NCI-H2227 (cell line): ENCODE data around the gene MYZAP.
A peak's percentile ranks its signal among the peaks of the same experiment; 100 is the strongest.

Source experiments
- DNase-seq: peaks from one replicate; lab custom pipeline; 2025; ENCODE audit not compliant: unreplicated experiment; lab: John Stamatoyannopoulos, UW

Gene MYZAP

DNA sequence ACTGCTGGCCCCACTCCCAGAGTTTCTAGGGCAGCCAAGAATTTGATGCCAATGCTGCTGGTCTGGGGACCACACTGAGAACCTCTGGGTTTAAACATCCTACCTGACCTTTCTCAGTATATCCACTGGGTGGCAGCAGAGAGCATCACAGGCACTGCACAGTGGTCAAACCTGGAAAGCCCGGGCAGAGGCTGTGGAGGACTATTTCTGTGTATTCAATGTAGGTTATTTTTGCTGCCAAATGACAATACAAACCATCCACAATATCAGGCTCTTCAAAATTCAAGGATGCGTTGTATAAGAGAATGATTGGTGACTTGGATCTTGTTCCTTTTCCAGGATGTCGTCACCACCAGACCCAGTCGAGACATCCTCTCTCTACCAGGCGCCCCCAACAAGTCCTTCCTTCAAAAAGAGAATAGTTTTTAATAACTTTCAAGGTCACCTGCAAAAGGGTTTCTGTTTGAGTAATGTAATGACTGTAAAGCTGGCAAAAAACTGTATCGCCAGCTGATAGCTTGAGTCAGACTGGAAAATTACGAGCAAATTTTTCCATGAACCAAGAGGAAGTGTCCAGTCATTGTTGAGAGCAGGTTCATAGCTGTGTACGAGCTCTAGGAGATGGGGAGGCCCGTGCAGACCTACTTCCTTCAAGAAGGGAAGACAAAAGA is 30.5 kb upstream of the MYZAP start:
- DNase-seq: peak; percentile 50

DNA sequence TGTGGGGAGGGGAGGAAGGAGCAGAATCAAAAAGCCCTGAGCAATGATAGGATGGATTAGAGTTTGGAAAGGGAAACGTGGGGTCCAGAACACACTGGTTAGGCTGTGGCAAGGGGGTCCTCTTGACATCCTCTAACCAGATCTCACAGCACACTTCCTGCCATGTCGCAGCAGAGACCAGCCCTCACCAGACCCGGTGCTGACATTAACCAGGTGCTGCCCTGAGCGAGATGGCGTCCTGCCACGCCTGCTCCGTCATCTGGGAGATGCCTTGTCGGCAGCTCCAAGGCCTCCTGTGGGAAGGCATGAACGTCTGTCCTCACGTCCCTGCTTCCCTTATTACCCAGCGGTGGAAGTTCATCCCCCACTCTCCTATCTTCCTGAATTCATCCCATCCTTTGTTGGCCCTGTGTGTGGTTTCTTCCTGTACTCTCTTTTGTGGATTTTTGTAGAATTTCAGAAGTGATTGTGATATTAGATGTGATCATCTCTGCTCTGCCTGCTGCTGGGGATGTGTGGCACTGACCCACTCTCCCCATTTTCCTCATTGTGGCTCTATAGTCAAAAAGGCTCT is 29.4 kb upstream of the MYZAP start:
- DNase-seq: no peak

DNA sequence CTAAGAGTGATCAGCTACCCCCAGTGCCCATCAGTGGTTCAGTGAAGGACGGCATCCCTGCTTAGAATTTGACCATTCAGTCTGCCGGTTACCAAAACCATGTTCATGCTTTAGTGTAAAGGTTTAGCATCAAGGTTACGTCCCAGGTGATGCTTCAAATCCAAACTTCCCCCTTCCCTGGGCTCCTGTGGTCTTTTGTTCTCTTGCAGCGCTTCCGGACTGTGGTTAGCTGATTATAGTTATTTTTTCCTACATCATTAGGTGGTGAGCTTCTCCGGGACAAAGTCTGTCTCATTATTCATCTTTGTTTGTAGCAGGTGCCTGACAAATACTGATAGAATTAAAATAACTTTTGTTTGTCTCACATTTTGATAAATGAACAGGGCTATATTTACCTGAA is 28.3 kb upstream of the MYZAP start:
- DNase-seq: no peak

DNA sequence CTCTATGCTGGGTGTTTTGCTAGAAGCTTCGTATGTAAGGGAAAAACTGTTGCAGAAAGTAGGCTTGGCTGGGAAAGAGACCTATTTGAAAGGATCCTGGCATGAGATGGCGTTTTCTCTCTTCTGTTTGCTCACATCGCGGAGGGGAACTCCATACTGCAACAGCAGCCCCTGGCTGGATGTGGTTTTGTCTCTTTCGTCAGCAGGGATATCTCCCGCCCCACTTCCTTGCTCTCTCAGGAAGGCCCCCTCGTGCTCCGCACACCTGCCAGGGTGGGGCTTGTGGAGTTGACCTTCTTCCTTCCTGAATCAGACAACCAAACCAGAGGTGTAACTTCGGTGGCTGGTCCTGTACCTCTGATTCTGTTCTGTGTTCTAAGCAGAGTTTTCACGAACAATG is 26.4 kb upstream of the MYZAP start:
- DNase-seq: no peak

DNA sequence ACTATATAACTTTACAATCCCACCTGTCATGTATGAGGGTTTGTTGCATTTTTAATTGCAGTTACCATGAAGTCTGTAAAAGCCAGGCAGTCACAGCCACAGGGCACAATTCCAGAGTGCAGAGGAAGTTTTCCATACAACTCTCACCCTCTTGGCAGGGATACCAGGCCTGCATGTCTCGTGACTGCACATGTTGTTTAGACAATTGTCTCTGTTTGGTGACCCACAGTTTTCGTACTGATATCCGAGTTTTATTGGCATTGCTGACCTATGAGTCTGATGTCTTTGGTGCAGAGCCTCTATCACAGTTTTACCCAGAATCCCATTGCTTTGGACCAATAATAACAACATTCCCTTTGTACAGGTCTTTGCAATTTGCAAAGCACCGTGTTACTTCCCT is 24.9 kb upstream of the MYZAP start:
- no peak for DNase-seq

DNA sequence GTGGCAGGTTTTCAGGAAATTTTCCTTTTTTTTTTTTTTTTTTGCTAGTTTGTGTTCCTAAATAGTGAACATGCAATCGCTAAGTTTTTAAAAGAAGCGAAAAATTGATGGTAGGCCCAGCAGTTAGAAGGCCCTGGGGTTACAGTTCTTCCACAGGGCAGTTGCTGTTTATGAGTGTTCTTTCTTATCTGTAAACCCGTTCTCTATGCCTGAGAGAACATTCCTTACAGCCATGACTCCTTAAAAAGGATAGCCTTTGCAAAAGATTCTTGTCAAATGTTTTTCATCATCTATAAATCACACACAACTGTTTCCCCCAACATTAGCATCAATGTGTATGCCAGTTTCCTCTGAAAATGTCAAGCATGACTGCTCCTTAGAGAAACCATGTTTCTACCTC is 23.8 kb upstream of the MYZAP start:
- DNase-seq: no peak

DNA sequence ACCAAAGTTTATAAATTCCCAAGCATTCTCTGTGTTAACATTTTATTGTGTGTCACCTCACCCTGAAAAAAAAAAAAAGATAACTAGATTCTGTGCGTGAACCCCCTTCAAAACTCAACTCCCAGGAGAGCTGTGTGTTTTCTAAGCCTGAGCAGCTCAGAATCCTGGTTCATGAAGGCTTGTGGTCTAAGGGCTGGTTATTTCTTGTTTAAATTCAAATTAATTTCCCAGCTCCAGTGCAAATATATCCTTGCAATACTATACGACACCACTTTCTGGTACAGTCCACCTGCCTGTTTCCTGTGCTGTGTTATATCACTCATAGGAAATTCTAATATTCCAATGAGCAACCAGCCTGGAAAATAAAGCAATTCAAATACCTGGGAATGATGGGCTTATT is 23.4 kb upstream of the MYZAP start:
- DNase-seq: no peak

DNA sequence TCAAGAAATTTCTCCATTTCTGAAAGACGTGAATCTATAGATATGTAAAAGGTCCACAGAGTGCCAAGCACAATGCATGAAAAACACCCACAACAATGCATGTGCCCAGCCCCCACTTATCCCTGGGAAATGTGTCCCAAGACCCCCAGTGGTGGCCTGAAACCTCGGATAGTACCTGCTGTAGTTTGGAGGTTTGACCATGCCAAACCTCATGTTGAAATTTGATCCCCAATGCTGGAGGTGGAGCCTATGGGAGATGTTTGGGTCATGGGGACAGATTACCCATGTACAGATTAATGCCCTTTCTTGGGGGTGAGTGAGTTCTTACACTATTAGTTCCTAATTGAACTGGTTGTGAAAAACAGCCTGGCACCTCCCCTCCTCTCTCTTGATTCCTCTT is 21.4 kb upstream of the MYZAP start:
- DNase-seq: no peak

DNA sequence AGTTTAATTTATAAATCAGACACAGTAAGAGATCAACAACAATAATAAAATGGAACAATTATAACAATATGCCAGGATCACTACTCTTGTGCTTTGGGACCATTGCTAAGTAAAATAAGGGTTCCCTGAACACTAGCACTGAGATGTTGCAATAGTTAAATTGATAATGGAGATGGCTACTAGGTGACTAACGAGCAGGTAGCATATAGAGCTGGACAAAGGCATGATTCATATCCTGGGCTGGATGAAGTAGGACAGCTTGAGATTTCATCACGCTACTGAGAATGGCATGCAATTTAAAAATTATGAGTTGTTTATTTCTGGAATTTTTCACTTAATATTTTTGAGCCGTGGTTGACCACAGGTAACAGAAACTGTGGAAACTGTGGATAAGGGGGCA is 20.7 kb upstream of the MYZAP start:
- DNase-seq: no peak

DNA sequence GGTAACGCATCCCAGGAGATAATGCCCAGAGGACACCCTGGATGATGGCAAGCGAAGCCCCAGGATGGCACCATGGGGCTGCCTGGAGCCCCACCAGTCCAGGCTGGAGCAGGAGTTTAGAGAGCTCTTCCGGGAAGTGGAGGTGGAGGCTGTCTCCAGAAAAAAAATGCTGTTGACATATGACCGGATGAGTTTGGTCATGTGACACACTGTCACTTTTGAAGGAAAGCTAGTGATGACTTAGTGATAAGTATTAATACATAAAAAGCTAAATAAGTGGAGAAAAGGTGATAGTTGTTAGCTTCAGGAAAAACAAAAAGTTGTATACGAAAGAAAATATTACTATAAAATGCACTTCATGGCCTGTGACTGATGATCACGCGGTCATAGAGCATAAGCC is 20.0 kb upstream of the MYZAP start:
- no peak for DNase-seq

DNA sequence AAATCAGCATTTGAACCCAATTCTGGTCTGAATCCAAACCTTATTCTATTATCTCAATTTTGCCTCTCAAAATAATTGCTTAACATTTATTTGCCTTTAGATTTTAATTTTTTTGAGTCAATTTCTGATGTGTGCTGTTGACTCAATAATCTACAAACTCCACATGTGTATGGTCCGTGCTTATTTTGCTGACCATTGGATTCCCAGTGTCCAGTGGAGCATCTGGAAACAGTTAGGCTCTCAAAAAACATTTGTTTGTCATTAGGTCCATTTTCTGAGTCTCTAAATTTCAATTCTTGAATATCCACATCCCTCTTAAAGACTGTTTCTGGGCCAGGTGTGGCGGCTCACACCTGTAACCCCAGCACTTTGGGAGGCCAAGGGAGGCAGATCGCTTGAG is 19.2 kb upstream of the MYZAP start:
- no peak for DNase-seq

DNA sequence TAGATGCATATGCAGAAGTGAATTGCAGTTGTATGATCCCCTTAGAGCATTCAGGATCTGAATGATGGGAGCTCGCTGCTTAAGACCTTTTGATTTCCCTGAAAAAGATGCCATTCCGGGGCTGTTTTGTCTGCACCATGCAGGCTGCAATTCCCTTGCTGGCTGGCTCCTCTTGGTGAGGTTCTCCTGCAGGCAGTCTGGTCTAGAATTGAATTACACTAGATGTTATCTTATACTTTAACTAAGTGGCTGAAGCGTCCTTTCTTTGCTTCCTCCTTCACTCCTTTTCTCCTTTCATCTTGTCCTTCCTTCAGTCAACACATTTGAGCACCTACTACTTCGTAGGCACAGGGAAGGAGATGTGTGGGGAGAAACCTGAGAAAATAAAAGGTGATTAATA is 18.6 kb upstream of the MYZAP start:
- no peak for DNase-seq

DNA sequence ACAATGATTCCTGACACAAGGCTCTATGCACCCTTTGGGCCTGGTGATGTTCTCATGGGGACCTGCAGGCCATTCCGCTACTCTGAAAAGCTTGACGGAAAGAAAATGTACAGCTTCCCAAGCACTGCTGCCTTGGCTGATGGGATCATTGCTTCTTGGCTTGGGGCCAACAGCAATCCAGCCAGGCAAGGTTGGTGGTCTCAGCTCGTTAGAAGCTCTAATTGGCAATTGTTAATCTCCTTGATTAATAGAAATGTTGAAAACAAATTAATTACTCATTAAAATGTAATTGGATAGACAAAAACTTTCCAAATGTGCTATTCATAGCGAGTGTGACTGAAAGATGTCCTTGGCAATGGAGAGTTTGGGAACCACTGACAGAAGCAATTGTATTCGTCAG is 16.3 kb upstream of the MYZAP start:
- no peak for DNase-seq

DNA sequence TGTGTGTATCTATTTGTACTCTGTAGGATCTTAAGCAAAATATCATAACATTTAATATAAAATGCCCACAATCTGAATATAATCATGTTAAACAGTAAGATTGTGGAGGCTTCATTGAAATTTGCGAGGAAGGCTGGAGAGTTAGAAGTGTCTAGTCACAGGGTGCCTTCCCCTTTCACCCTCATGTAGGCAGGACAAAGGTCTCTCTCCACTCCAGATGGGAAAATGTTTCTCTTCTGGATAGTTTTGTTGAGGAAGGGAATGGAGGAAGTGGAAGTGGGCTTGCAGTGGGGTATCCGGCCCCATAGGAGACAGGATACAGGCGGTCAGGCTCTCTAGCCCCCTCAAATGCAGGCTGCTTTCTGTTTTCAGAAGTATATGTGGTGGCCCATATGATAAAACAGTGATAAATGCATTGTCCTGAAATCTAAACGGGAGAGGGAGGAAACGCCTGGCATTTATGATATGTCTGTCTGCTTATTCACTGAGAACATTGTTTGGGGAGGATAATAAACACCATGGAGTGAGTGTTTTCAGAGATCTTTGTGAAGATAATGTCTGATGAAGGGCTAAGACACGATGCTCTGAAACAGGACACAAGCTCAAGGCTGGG is 13.3 kb upstream of the MYZAP start:
- DNase-seq: no peak

DNA sequence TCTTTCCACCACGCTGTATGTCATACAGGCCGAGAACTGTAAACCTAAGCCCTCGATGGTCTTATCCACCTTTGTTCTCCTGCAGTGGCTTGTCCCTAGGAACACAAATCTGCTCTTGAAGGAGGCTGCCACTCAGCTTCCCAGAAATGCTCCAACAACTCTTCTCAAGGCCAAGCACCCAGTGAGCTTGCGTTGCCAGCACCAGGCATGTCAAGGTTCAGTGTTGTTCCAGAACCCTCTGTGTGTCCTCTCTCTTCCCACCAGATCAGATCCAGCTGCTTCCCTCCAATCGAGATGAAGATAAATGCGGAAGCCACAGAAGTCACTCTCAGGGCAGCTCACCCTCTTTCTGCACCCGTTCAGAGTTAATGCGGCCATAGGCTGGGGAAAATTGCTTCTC is 11.3 kb upstream of the MYZAP start:
- DNase-seq: no peak

DNA sequence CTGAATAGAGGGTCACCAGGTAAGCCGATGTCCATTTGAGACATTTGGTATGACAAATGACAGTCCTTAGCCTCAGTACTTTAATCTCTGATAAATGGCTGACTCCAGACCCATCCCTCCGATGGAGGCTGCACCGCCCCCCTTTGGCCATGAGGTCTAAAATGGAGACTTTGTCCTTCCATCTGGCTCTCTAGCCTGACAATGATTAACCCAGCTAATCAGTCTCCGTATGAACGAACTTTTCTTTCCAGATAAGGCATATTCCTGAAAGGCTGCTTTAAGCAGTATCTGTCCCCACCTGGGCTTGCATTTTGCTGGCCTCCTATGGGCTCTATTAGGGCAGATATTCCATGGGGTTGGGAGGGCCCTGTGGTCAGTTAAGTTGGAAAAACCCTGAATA is 10.8 kb upstream of the MYZAP start:
- no peak for DNase-seq

DNA sequence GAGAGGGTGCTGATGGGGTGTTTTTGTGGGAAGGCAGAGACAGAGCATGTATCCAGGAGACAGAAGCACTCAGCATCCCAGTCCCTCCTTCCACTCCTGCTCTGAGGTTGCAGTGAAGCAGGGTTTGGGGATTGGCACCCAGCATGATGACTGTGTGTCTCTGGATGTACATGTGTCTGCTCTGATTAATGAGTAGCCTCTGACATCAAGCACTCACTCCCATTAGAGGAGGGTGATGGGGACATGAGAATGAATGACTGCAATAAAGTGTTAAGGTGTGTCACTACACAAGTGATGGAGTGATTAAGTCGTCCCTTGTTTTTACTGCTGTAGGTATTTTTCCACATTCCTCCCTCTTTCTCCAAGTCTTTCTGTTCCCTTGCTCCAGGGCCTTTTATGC is 9.6 kb upstream of the MYZAP start:
- no peak for DNase-seq

DNA sequence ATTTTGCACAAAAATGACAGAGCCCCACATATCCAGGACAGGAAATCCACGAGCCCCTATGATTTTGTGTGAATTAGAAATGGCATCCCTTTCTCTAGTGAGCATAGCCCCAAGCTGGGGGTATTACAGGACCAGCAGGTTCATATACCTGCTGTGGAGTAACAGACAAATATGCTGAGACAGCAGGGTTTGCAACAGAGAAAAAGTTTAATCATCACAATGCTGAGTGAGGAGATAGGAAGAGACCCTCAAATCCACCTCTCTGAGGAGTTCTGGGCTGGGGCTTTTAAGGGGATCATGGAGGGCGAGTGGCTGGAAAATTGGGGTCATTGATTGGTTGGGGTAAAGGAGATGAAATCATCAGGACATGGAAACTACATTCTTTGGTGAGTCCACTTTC is 8.4 kb upstream of the MYZAP start:
- no peak for DNase-seq

DNA sequence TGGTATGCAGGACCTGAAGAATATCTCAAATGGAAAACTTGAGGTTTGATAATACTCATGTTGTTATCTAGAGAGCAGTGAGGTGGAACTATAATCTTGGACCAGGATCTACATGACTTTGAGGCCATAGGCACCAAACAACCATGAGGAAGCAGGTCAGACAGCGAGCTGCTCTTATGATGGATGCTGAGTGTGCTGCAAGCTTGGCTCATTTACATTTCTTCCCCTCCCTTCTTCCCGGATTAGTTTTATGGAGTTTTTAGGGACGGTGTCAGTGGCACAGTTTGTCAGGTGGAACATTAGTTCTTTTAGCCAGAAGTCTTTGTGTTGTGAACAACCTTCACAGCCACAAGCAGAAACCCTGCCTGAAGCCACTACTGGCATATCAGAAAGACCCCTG is 8.0 kb upstream of the MYZAP start:
- no peak for DNase-seq

DNA sequence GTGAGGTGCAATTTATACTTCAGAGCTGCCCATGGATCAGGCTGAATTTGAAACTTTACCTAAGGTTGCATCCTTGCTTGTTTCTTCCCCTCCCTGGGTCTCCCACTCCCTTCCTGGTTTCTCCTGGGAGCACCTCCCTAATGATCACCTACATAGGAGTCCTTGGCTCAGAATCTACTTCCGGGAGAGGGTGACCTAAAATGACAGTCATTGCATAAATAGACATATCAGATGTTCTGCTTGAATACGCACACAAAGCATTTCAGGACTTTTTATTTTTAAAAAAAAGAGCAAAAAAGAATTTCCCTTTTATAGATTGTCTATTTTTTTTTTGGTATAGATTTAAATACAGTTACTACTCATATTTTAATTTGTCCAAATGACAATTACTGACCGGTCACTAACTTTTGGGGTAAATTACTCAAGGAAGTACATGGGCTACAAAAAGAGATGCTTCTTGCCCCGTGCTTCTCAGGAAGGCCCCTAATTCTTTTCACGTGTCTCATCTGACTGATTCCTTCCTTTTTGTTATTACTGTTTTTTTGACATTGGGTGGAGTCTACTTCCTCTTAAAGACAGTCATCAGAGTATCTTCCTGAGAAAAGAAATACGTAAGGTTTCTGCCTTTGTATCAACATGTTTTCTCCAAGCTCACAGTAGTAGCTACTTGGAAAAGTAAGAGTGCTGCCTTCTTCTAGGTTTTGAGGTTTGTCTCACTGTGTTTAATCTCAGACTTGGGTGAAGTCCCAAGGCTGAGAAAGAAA is 4.9 kb upstream of the MYZAP start:
- no peak for DNase-seq

DNA sequence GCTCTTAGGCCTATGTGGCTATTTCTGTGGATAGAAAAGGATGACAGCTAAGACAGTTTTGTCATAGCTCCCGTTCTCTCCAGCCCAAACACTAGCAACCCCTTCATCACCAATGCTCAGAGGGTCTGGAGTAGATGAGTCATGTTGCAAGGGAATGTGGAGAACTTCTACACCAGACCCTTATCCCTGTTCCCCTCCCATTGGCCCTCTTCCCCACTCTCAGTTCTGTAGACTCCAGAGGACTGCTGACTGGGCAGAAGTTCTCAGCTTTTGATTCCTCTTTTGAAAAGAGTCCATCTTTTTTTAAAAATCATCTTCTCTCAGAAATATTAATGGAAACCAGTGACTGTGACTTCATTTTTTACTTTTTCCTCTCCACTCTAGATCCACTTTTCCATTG is 2.4 kb upstream of the MYZAP start:
- DNase-seq: no peak

DNA sequence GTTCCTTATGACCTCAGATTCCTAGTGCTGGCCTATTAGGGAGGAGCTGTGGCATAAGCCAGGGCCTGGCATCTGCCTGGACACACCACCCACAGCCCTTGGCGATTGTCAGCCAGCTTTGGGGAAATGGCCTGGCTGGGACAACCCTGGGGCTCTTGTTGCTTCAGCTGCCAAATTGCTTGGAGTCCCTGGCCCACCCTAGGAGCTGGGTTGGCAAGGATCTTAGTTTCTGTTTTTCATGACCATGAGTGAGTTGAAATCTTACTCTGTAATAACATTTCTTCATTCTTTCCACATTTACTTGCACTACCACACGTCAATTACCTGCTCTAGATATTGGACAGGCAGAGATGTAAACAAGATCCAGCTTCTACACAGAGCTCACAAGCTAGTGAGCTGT is 1.9 kb upstream of the MYZAP start:
- DNase-seq: no peak
